SHP77 treated with DMSO at 0.1 percent for 48 hours (cell line): Measurements from ENCODE around the gene PPP2R5C.

Source experiments
- DNase-seq: peaks from one replicate; lab custom pipeline; 2025; lab: John Stamatoyannopoulos, UW

The PPP2R5C gene

DNA sequence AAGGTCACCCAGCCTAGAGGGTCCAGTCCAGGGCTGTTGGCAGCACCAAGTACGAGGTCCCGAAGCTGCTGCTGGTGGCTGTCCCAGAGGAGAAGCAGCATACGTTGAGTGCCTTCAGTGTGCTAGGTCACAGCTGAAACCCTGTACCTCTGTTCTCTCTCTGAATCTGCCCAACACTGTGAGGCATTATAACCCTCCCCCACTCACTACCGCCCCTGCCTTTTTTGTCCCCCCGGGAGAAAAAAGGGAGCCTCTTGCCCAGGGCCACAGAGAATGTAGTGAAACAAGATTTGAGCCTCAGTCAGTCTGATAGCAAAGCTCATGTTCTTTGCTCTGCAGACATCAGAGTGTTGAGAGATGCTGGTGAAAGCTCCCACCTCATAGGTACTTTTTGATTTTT, 53.4 kb downstream of the PPP2R5C start:
- no peak for DNase-seq

DNA sequence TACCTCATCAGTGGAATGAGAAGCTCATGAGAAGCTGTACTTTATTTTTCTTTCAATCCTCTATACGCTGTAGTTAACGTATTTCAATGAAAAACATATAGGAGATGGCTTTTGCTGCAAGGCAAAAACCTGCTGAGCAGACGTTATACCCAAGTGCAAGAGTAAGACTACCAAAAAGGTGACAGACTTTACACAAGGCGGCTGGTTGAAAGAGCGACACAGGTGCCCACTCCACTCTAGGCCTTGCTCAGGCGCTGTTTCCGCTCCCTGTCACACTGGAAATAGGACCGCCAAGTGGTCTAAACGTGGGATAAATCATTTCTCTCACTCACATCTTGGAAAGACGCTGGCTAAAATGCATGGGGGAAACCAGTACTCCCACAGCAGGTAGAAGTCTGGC, 54.5 kb downstream of the PPP2R5C start:
- no peak for DNase-seq

DNA sequence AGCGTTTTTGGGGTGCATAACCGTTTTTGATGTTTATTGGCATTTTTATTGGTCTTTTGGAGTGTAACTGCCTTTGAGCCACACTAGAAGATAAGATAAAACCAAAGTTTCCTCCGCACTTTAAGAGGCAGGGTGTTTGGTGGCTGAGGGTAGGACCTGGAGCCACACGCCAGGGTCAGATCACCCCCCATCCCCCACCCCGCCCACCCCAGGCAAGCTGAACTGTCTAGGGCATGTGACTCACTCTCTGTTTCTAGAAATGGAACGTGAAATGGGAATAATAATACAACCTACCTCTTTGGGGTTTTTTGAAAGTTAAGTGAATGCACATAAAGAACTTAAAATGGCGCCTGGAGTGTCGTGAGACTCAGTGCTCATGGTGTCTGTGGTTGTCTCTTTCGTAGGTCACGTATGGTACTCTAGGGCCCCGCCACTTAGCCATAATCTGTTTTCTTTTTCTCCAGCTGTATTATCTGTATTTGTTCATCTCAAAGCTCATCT, 56.0 kb downstream of the PPP2R5C start:
- no peak for DNase-seq

DNA sequence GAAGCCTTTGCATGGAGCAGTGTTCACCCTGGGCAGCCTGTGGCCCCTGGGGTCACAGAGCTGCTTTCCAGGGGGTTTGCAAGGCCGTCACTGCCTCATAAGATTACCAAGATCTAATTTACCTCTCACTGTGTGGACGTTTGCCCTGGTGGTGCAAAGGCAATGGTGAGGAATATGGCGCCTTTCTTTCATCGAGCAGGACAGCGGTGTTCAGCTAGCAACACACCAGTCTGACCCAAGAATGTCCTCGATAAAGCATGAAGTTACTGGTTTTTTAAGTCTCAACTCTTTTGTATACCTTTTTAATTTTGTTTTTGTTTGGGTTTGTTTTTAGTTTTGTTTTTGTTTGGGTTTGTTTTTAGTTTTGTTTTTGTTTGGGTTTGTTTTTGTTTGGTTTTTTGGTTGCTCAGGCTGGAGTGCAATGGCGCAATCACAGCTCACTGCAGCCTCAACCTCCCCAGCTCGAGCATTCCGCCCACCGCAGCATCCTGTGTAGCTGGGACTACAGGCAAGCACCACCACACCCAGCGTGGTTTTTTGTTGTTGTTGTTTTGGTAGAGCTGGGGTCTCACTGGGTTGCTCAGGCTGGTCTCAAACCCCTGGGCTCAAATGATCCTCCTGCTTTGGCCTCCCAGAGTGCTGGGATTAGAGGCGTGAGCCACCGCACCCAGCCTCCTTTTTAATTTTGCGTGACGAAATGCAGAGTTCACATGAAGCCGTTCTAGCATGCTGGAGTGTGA, 57.9 kb downstream of the PPP2R5C start:
- DNase-seq, result no peak

DNA sequence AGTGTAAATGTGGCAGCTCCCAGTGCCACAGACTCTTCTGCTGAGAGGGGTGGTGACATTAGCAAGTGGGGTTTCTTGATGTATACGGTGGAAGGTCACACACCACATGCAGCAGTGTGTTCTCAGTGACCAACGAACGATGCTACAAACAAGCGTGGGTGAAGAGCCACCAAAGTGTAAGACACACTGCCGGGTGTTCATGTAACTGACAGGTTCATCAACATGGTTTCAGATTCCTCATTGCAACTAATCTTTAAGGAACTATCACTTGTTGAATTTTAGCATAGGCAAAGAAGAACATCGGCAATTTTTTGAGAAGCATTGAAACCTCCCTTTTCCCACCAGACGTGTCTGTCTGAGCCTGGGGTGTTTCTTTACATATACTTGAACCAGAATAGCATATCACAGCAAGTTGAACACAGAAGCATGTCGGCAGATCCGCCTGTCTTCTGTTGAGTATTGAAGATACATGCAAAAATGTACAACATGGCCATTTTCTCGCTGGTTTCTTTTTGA, 58.8 kb downstream of the PPP2R5C start:
- DNase-seq, result no peak

GRCh38 chr14:101821528-101821927, 60.0 kb downstream of the PPP2R5C start:
- DNase-seq, result no peak

DNA sequence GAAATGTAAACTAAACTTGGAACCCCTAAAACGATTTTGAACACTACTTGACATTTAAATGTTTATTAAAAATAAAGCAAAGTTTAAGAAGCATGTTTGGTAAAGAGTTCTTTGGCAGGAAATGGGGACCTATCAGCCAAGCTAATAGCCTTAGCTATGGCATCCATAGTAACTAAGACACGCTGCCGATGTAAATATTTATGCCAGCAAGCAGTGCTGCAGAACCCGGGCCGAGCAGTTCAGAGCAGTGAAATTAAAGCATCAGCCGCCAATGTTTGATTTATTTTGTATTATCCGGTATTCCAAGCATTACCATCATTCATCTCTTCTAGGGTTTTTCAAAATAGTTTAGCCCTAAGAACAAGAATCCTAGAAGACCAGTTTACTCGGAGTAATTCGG, 61.6 kb downstream of the PPP2R5C start:
- no peak for DNase-seq

- no peak for DNase-seq
Observed at GRCh38 chr14:101823511-101824120, 62.1 kb downstream of the PPP2R5C start.

DNA sequence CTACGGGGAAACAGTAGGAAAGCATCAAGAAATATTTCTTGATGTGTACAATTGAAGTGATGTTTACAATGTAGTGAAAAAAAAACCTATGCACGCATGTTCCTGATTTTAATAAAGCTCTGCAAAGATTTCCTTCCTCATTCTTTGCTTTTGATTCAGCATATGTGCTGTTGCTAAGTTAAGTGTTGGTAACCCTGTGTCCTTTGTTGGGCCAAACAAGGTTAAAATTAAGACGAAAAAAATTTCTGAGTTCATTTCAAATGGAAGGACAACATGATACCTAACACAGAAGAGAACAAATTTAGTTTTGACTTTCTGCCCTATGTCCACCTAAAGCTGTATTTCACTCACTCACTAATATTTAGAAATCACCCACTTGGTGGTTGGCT, 62.8 kb downstream of the PPP2R5C start:
- no peak for DNase-seq

DNA sequence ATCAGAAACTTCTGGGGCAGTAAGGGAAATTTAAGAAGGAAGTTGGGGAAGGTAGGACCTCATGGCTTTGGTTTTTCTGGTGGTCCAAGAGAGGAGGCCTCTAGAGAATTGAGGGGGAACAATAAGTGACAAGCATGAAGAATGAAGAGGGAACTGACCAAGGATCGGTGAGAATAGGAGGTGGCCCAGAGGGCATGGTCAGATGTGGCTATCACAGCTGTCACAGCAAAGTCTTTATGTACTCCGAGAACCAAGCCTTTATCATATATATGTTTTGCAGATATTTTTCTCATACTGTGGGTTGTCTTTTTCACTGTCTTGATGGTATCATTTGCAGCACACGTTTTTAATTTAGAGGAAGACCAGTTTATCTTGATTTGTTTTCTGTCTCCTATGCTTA, 64.3 kb downstream of the PPP2R5C start:
- DNase-seq, result no peak

GRCh38 chr14:101826351-101826750, 64.8 kb downstream of the PPP2R5C start:
- no peak for DNase-seq

- no peak for DNase-seq
Observed at GRCh38 chr14:101827286-101827685, 65.8 kb downstream of the PPP2R5C start.

DNA sequence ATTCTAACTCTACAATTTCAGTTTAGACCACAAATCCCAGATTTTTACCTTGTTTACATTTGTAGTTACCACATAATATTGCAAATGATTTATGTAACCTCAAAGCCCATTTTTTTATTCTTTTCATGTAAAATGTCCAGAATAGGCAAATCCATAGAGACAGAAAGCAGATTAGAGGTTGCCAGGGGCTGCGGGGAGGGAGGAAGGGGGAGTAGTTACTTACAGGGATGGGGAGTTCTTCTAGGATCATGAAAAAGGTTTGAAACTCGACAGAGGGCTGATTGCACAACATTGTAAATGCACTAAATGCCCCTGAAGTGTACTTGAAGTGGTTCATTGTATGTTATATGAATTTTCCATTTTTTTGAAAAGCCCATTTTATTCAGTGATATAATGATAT, 66.5 kb downstream of the PPP2R5C start:
- no peak for DNase-seq

DNA sequence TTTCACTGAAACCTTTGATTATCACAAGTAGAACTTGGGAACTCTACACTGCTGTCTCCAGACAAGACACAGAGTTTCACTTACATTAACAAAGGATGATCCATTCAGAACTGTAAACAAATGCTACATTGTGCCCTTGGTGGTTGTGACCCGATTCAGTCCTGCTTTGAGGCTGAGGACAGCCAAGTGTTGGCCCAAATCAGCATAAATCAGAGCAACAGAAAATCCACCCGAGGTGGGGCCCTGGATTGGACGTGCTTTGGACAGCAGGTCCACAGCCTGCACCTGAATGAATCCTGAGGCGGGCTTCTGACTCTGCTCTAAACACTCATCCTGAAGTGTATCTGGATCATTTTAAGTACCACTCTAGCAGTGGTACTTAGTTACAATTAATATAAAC, 68.8 kb downstream of the PPP2R5C start:
- DNase-seq, result no peak

GRCh38 chr14:101833045-101833444, 71.5 kb downstream of the PPP2R5C start:
- no peak for DNase-seq

DNA sequence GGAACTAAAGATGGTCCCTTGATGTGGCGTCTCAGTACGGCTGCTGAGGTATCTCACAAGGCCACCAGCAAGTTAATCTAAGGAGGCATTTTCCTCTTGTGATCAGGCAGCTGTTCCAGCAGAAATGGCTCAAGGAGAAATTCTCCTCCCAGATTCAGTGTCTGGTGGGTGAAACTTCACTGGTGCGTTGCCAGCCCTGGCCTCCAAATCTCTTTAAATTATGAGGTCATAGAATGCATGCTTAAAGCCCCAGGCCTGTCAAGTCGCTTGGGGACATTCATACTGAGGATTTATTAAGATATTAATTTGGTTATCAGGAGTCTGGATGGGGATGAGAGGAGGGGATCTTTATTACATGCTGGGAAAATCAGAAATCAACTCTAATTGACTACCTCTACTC, 72.9 kb downstream of the PPP2R5C start:
- no peak for DNase-seq

DNA sequence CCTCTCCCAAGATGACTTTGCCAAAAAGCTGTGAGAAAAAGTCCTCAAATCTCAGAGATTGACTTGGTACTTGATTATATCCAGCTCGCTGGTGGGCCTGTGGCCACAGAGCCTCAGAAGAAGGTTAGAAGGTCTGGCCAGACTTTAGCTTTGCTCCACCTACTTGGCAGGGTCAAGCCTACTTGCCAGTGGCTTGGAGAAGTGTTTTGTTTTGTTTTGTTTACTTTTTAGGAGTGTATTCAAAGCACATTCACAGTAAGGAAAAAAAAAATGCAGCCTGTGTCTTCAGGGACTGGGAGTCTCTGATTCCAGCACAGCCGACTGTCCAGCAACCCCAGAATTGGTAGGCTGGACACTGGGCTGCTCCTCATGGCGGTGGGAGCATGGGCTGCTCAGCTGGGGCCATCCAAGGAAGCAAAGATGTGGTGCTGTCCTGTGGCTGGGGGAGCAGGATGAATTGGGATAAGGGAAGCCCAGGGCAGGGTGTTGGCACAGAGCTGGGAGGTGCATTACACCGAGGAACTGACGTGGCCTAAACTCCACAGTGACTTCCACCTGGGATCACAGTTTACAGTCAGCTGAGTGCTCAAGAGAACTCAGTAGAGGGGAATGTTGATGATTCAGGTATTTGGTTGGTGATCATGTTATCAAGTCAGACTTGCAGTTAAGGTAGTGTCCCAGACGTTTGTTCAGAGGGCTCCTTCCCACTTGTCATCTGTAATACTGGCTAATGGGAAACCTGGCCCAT, 73.5 kb downstream of the PPP2R5C start:
- DNase-seq, result no peak

DNA sequence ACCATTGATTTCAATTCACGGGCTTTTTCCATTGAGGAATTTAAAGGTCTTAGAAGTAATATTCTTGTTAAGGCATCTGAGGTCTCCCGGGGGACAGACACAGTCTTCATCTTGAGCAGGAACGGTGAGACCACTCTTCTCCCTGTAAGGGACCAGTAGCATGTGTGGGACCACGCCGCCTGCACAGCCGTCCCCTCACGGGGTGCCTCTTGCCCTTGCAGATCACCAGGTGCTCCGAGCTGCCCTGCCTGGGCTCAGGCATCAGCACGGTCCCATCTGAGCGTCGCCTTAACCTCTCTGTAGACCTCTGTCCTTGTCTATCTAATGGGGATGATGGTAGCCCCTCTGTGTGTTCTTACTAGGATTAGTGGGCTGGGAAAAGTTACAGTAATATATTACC, 74.1 kb downstream of the PPP2R5C start:
- no peak for DNase-seq

GRCh38 chr14:101836135-101836534, 74.6 kb downstream of the PPP2R5C start:
- DNase-seq, result no peak

DNA sequence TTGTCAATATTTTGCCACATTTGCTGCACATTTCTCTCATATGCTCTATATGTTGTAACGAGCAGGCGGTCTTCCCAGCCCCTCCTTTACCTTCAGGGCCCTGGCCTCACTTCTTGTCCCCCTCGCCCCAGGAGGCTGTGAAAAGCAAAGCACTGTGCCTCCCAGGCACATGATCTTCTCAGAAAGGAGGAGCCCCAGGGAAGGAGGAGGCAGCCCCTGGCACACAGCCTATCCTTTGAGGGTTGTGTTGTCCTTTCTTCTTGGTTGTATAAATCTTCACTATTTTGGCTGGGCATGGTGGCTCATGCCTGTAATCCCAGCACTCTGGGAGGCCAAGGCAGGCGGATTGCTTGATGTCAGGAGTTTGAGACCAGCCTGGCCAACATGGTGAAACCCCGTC, 77.0 kb downstream of the PPP2R5C start:
- no peak for DNase-seq

- no peak for DNase-seq
Observed at GRCh38 chr14:101839236-101839635, 77.7 kb downstream of the PPP2R5C start.

- no peak for DNase-seq
Observed at GRCh38 chr14:101839661-101840060, 78.2 kb downstream of the PPP2R5C start.
